Panc1 (cell line): ENCODE results near the gene LRRK1. TPM values are rescaled to one million over a fixed set of nuclear protein-coding genes. Genes with fewer than 3 reads are reported as not detected.
A peak's percentile ranks its signal among the peaks of the same experiment; 100 is the strongest.

Experiments used
- ATAC-seq: fragments of 200-7000 bp; cut with Tn5 transposase; 2 replicates; pipeline ENCODE4 v1.9.1; 2020; ENCODE audit warnings: mild to moderate bottlenecking, moderate library complexity
- BruUV-seq: library from RNA; stranded (reverse); fragments of 400-500 nt; replicated peaks from 2 replicates; lab custom pipeline; 2021; lab: Mats Ljungman, UMichigan
- CTCF ChIA-PET: fragments of 300-600 bp; sonication (Branson Sonifier 250); formaldehyde crosslinking; loops from one replicate; lab custom pipeline; 2022; ENCODE audit warnings: antibody characterized with exemption; lab: Charles Lee
- POLR2A ChIA-PET: fragments of 300-600 bp; sonication (Branson Sonifier 250); formaldehyde crosslinking; loops from one replicate; lab custom pipeline; 2022; ENCODE audit warnings: antibody characterized with exemption; lab: Charles Lee
- DNase-seq: peaks from one replicate; pipeline ENCODE4 v3.0.0-alpha.2; 2010; ENCODE audit warnings: low read depth, low spot score
- H3K27ac ChIP-seq: 2 replicates; pipeline ENCODE4 v1.5.1; 2011; ENCODE audit warnings: mild to moderate bottlenecking, low read length, inconsistent platforms
- H3K27me3 ChIP-seq: fragments of 200-500 bp; sonication (Bioruptor generic); 2 replicates; pipeline ENCODE4 v1.6.0; 2014; ENCODE audit warnings: low read length, inconsistent platforms; ENCODE audit not compliant: control insufficient read depth, insufficient read depth
- H3K36me3 ChIP-seq: fragments of 200-500 bp; sonication (Bioruptor generic); 2 replicates; pipeline ENCODE4 v1.5.1; 2014; ENCODE audit warnings: inconsistent platforms, mild to moderate bottlenecking, low read length, moderate library complexity; ENCODE audit not compliant: control insufficient read depth, insufficient read depth
- H3K4me1 ChIP-seq: 2 replicates; pipeline ENCODE4 v1.5.1; 2011; ENCODE audit warnings: inconsistent platforms, mild to moderate bottlenecking, low read length, moderate library complexity; ENCODE audit not compliant: control insufficient read depth, insufficient read depth
- H3K4me3 ChIP-seq, 2 experiments: 2 replicates each; pipeline ENCODE4 v1.5.1; 2011 to 2012; ENCODE audit warnings: low read depth in 2 of 2, low read length in 2 of 2, mild to moderate bottlenecking in 2 of 2, inconsistent platforms in 1 of 2, moderate library complexity in 1 of 2
- H3K9me3 ChIP-seq: fragments of 200-500 bp; sonication (Bioruptor generic); 2 replicates; pipeline ENCODE4 v1.5.1; 2014; ENCODE audit warnings: low read depth, mild to moderate bottlenecking, inconsistent platforms, low read length, moderate library complexity; ENCODE audit not compliant: control insufficient read depth, insufficient read depth
- CTCF ChIP-seq: fragments of 450-650 bp; IDR thresholded peaks from 2 replicates; pipeline ENCODE4 v1.5.1; 2017; ENCODE audit warnings: mild to moderate bottlenecking
- POLR2AphosphoS5 ChIP-seq: IDR thresholded peaks from 2 replicates; pipeline ENCODE4 v1.6.1; 2012; ENCODE audit warnings: mild to moderate bottlenecking, low read depth, low read length, moderate library complexity
- REST ChIP-seq, 2 experiments: IDR thresholded peaks; 2 replicates each; pipeline ENCODE4 v1.6.1; 2011 to 2012; ENCODE audit warnings: low read depth in 2 of 2, control low read depth in 1 of 2, low read length in 1 of 2, mild to moderate bottlenecking in 1 of 2, moderate library complexity in 1 of 2; ENCODE audit not compliant: insufficient read depth in 1 of 2
- SIN3A ChIP-seq: IDR thresholded peaks from 2 replicates; pipeline ENCODE4 v1.6.1; 2012; ENCODE audit warnings: low read depth, mild to moderate bottlenecking, low read length, moderate library complexity, borderline replicate concordance; ENCODE audit not compliant: insufficient read depth
- TCF7L2 ChIP-seq: IDR thresholded peaks from 2 replicates; pipeline ENCODE4 v1.6.1; 2011; ENCODE audit warnings: mild to moderate bottlenecking, low read depth, low read length, inconsistent platforms
- in situ Hi-C: cut with HindIII; loops from 2 replicates; pipeline ENCODE4 v1.10.0; 2016; ENCODE audit warnings: low sequenced_read_pairs, low pct_unique_long_range_greater_than_20kb
- intact Hi-C: fragments of 100-400 bp; cut with micrococcal nuclease; formaldehyde crosslinking; loops from one replicate; pipeline ENCODE4 v1.10.0; 2022; ENCODE audit not compliant: unreplicated experiment
- total RNA-seq: library from RNA; stranded (reverse); gene quantifications from one replicate; pipeline ENCODE4 v1.2.1, GENCODE V29; 2021; ENCODE audit not compliant: unreplicated experiment

The LRRK1 gene
- total RNA-seq, 1 experiment from 2014 or later: 88.0 TPM

GRCh38 chr15:100918034-100918689 is 995 bp upstream of the LRRK1 start:
- Histone ChIP-seq H3K9me3 (peaks cover 10% of the 10 kb centered on the region), H3K36me3 (peaks cover 18% of the 10 kb centered on the region), H3K27ac (peak overlapping the region; percentile 99), H3K27me3 (no peaks in the 10 kb centered on the region), H3K4me3 (peak overlapping the region; percentile 69 to 77), H3K4me1 (peaks cover 42% of the 10 kb centered on the region)
- no TSS peak for BruUV-seq
- in situ Hi-C loops (no loop called here), intact Hi-C loops (loop anchor here (1.0 to 10.0 kb wide), 2 partner anchors 89 to 337 kb away; partner anchors contain the start of gene CHSY1)
- TF ChIP-seq CTCF (peak; percentile 98), POLR2AphosphoS5 (peak; percentile 79), TCF7L2 (peak; percentile 11; the same call in 1 of the 2 replicates), SIN3A (peak; percentile 59; the same call in 1 of the 2 replicates), REST (IDR thresholded peaks at IDR 0.05; ENCODE audit: insufficient read depth in 1 of 2, low read depth in 2 of 2, low read length in 1 of 2) (0 out of 4 replicates have a peak, but pooled peaks of 1 of the 2 experiments have one; percentile 46)
- ChIA-PET POLR2A (interaction anchor here (0.9 to 1.2 kb wide), 3 partner anchors 12 to 88 kb away, joined by 3 read pairs; no protein-coding TSS in a partner anchor), CTCF (interaction anchor here (0.7 to 5.5 kb wide), 5 partner anchors 26 to 90 kb away, joined by 3 to 48 read pairs (median 3); no protein-coding TSS in a partner anchor)
- peak; percentile 55 for DNase-seq
- peak; percentile 86 for ATAC-seq

DNA sequence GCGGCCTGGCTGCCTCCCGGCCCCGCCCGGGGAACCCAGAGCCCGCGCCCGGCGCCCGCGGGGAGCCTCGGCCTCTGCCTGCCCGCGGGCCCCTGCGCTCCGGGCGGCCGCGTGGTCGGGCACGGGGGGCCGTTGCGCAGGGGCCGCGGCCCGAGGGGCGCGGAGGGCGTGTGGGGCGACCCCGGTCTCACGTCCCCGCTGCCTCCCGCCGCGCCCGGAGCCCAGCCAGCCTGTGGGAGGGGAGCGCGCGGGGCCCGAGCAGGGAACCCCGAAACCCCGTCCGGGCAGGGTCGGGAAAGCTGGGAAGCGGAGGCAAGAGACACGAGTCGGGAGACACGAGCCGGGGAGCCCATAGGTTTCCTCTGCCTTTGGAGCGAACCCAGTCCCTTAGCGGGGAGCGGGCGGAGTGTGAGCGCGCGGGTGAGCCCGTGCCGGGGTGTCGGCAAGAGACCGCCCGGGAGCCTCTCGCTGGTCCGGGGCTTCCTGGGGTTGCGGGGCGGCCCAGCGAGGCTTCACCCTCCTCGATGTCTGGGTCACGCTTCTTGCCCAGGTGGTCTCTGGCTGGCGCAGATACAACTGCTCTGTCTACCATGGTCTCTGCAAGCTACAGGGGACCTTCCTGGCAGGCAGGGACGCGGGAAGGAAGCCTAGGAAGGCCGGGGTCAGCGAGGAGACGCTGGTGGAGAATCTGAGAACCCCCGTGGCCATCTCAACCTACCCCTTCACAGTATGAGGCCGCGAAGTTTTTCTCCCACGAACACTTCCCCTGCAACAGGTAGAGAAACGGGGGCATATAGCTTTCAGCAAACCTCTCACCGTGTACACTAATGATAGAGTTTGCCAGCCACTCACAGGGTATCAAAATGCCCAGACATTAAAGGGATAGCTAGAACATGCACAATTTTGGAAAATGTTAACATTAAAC is 586 bp downstream of the LRRK1 start:
- intact Hi-C loops (loop anchor here (2.0 to 10.0 kb wide), 2 partner anchors 37 to 335 kb away; partner anchors contain the start of gene CHSY1), in situ Hi-C loops (no loop called here)
- H3K36me3 ChIP-seq: peaks cover 19% of the 10 kb centered on the region
- no TSS peak for BruUV-seq
- DNase-seq (no peak), ATAC-seq (peak; percentile 37)
- peaks cover 43% of the 10 kb centered on the region for H3K4me1 ChIP-seq
- TF ChIP-seq TCF7L2 (no peak), POLR2AphosphoS5 (peak; percentile 13; the same call in 1 of the 2 replicates), CTCF (peak; percentile 9; the same call in 1 of the 2 replicates), SIN3A (peak; percentile 48; the same call in 1 of the 2 replicates)
- peak overlapping the region; percentile 69 for H3K4me3 ChIP-seq
- CTCF ChIA-PET: interaction anchor here (0.6 to 5.5 kb wide), 2 partner anchors 88 to 128 kb away, joined by 3 to 48 read pairs; no protein-coding TSS in a partner anchor
- no peaks in the 10 kb centered on the region for H3K27me3 ChIP-seq
- POLR2A ChIA-PET: interaction anchor here (0.5 to 1.0 kb wide), 2 partner anchors 11 to 46 kb away, joined by 3 to 5 read pairs; no protein-coding TSS in a partner anchor
- peak overlapping the region; percentile 99 for H3K27ac ChIP-seq
- H3K9me3 ChIP-seq: peaks cover 10% of the 10 kb centered on the region
